Colonic mucosa (tissue), 4 donors: ENCODE measurements around the gene ROBO4. TPM values are rescaled to one million over a fixed set of nuclear protein-coding genes. Genes with fewer than 3 reads are reported as not detected.

Experiments
- DNase-seq: peaks from one replicate; pipeline ENCODE4 v3.0.0-alpha.2; 2020
- H3K27ac ChIP-seq: fragments of 200-600 bp; one replicate; pipeline ENCODE4 v1.8.0; 2021
- H3K27me3 ChIP-seq: fragments of 200-600 bp; one replicate; pipeline ENCODE4 v1.8.0; 2021
- H3K36me3 ChIP-seq: fragments of 200-600 bp; one replicate; pipeline ENCODE4 v1.8.0; 2021
- H3K4me1 ChIP-seq: fragments of 200-600 bp; one replicate; pipeline ENCODE4 v1.8.0; 2021; ENCODE audit warnings: mild to moderate bottlenecking
- H3K4me3 ChIP-seq: fragments of 200-600 bp; one replicate; pipeline ENCODE4 v1.8.0; 2021
- H3K9ac ChIP-seq, 2 donors: one replicate each; pipeline ENCODE4 v1.7.0; 2013; ENCODE audit warnings: control low read depth in 2 of 2, low read depth in 2 of 2, low read length in 2 of 2
- H3K9me3 ChIP-seq: fragments of 200-600 bp; one replicate; pipeline ENCODE4 v1.8.0; 2021
- intact Hi-C: fragments of 100-400 bp; cut with DNase I; formaldehyde crosslinking; loops from one replicate; pipeline ENCODE4 v1.14.1; 2022
- total RNA-seq, 2 donors: library from RNA; stranded (reverse); fragmentation: NEBNext Ultra II Directional in 1 of 2; extraction: Animal tissue kit (Norgen Biotek cat#: 25700) in 1 of 2; gene quantifications; one replicate each; pipeline ENCODE4 v1.2.1, GENCODE V29; 2021
- TF ChIP-seq, protein P1 (sequence below): fragments of 200-600 bp; IDR thresholded peaks from one replicate; pipeline ENCODE4 v1.8.0; 2022; ENCODE audit warnings: antibody characterized with exemption, mild to moderate bottlenecking
- donor health status: healthy.
- donor health status: DM: no; HTN: no; CAD: no.
- donor health status: DM: no; HTN: no; CAD: no.

The ROBO4 gene
- total RNA-seq, 2 donors from 2014 or later = 4.0 to 5.0 TPM

GRCh38 chr11:124839972-124840621 is 57.6 kb downstream of the ROBO4 start:
- TF ChIP-seq, protein P1, sequence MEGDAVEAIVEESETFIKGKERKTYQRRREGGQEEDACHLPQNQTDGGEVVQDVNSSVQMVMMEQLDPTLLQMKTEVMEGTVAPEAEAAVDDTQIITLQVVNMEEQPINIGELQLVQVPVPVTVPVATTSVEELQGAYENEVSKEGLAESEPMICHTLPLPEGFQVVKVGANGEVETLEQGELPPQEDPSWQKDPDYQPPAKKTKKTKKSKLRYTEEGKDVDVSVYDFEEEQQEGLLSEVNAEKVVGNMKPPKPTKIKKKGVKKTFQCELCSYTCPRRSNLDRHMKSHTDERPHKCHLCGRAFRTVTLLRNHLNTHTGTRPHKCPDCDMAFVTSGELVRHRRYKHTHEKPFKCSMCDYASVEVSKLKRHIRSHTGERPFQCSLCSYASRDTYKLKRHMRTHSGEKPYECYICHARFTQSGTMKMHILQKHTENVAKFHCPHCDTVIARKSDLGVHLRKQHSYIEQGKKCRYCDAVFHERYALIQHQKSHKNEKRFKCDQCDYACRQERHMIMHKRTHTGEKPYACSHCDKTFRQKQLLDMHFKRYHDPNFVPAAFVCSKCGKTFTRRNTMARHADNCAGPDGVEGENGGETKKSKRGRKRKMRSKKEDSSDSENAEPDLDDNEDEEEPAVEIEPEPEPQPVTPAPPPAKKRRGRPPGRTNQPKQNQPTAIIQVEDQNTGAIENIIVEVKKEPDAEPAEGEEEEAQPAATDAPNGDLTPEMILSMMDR = no peak
- Histone ChIP-seq H3K9ac (no peak overlapping the region), H3K4me1 (peaks cover 11% of the 10 kb centered on the region), H3K27ac (no peak overlapping the region), H3K4me3 (no peak overlapping the region), H3K27me3 (peaks cover 74% of the 10 kb centered on the region), H3K36me3 (no peaks in the 10 kb centered on the region), H3K9me3 (no peaks in the 10 kb centered on the region)
- DNase-seq = no peak
- intact Hi-C loops = loop anchor here (5.0 to 10.0 kb wide), 3 partner anchors 38 to 198 kb away; partner anchors contain the start of genes ESAM and MSANTD2

- H3K4me1 ChIP-seq = peaks cover 11% of the 10 kb centered on the region
- no peak for DNase-seq
- peak overlapping the region; percentile 22 for H3K4me3 ChIP-seq
- intact Hi-C loops = loop anchor here (5.0 to 10.0 kb wide), 3 partner anchors 37 to 197 kb away; partner anchors contain the start of genes ESAM and MSANTD2
- no peaks in the 10 kb centered on the region for H3K36me3 ChIP-seq
- peaks cover 67% of the 10 kb centered on the region for H3K27me3 ChIP-seq
- peak overlapping the region in 1 of 2 donors; percentile 39 for H3K9ac ChIP-seq
- H3K9me3 ChIP-seq = no peaks in the 10 kb centered on the region
- TF ChIP-seq, protein P1 = no peak
- no peak overlapping the region for H3K27ac ChIP-seq
Observed at GRCh38 chr11:124839128-124839971, 58.3 kb downstream of the ROBO4 start.

- Histone ChIP-seq H3K4me1 (peaks cover 11% of the 10 kb centered on the region), H3K9me3 (no peaks in the 10 kb centered on the region), H3K9ac (no peak overlapping the region), H3K36me3 (no peaks in the 10 kb centered on the region), H3K4me3 (no peak overlapping the region), H3K27me3 (peaks cover 62% of the 10 kb centered on the region), H3K27ac (no peak overlapping the region)
- TF ChIP-seq, protein P1 = no peak
- intact Hi-C loops = loop anchor here (5.0 to 10.0 kb wide), 3 partner anchors 36 to 196 kb away; partner anchors contain the start of genes ESAM and MSANTD2
- no peak for DNase-seq
Observed at GRCh38 chr11:124838805-124839127, 58.9 kb downstream of the ROBO4 start.

DNA sequence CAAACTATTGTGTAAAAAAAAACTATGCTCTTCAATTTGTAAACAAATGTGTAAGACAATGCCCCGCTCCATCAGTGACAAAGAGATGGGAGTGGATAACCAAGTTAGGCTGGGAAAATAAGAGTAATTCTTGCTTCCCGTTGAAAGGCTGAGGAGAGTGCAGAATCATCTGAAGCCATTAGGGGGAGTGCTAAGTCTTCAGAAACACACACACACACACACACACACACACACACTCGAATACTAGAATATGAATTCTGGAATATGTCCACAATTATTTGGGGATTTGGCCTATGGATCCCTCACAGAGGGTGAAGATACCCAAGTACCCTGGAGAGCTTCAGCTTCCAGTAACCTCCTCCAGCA is 60.2 kb downstream of the ROBO4 start:
- no peaks in the 10 kb centered on the region for H3K9me3 ChIP-seq
- peaks cover 49% of the 10 kb centered on the region for H3K27me3 ChIP-seq
- no peak overlapping the region for H3K27ac ChIP-seq
- TF ChIP-seq, protein P1 = no peak
- peak; percentile 30 for DNase-seq
- intact Hi-C loops = loop anchor here (2.0 to 10.0 kb wide), 4 partner anchors 35 to 195 kb away; partner anchors contain the start of genes ESAM and MSANTD2
- no peaks in the 10 kb centered on the region for H3K36me3 ChIP-seq
- peaks cover 11% of the 10 kb centered on the region for H3K4me1 ChIP-seq
- H3K9ac ChIP-seq = no peak overlapping the region
- H3K4me3 ChIP-seq = no peak overlapping the region

DNA sequence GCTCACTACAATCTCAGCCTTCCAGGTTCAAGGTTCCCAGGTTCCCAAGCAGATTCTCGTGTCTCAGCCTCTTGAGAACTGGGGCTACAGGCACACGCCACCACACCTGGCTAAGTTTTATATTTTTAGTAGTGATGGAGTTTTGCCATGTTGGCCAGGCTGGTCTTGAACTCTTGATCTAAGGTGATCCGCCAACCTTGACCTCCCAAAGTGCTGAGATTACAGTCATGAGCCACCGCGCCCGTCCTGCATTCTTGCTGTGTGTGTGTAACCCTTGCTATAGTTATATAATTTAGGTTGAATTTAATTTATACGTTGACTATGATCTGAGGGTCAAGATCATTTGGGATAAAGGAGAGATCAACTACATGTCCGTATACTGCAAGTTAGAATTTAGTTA is 61.7 kb downstream of the ROBO4 start:
- DNase-seq = no peak
- TF ChIP-seq, protein P1 = no peak

More for the DNA sequence above, 61.7 kb downstream of the ROBO4 start:
- Histone ChIP-seq H3K9me3 (no peaks in the 10 kb centered on the region), H3K27me3 (peaks cover 35% of the 10 kb centered on the region), H3K36me3 (no peaks in the 10 kb centered on the region), H3K9ac (no peak overlapping the region), H3K4me1 (peaks cover 11% of the 10 kb centered on the region), H3K4me3 (no peak overlapping the region), H3K27ac (no peak overlapping the region)
- intact Hi-C loops = loop anchor here (2.0 to 10.0 kb wide), 4 partner anchors 34 to 194 kb away; partner anchors contain the start of genes ESAM and MSANTD2
